H9 (cell line): ENCODE results near the gene HBP1. TPM values are rescaled to one million over a fixed set of nuclear protein-coding genes. Genes with fewer than 3 reads are reported as not detected.
"Not testable (repeated sequence)": the region's sequence is repeated elsewhere in the genome, so short reads cannot be mapped to it uniquely, and the experiment has no call there.

Experiments
- DNase-seq: peaks from one replicate; pipeline ENCODE4 v3.0.0-alpha.2; 2017
- H2AFZ ChIP-seq: one replicate; pipeline ENCODE4 v1.6.1; 2013; ENCODE audit warnings: mild to moderate bottlenecking, low read length, control low read depth, moderate library complexity
- H2AK5ac ChIP-seq: 2 replicates; pipeline ENCODE4 v1.6.1; 2013; ENCODE audit warnings: low read length, control low read depth, mixed read lengths; ENCODE audit not compliant: insufficient read length
- H2BK120ac ChIP-seq: one replicate; pipeline ENCODE4 v1.6.1; 2013; ENCODE audit warnings: low read depth, mild to moderate bottlenecking, low read length, control low read depth, inconsistent platforms; ENCODE audit not compliant: poor library complexity, severe bottlenecking
- H2BK12ac ChIP-seq: 2 replicates; pipeline ENCODE4 v1.6.1; 2013; ENCODE audit warnings: low read length, control low read depth, mixed read lengths, low read depth; ENCODE audit not compliant: insufficient read length
- H2BK15ac ChIP-seq: 2 replicates; pipeline ENCODE4 v1.6.1; 2013; ENCODE audit warnings: low read depth, low read length, control low read depth
- H2BK20ac ChIP-seq: one replicate; pipeline ENCODE4 v1.6.1; 2013; ENCODE audit warnings: low read depth, mild to moderate bottlenecking, low read length, control low read depth, inconsistent platforms; ENCODE audit not compliant: poor library complexity, severe bottlenecking
- H2BK5ac ChIP-seq: 2 replicates; pipeline ENCODE4 v1.6.1; 2013; ENCODE audit warnings: low read length, control low read depth, mixed read lengths; ENCODE audit not compliant: insufficient read length
- H3K14ac ChIP-seq: 2 replicates; pipeline ENCODE4 v1.6.1; 2013; ENCODE audit warnings: low read length, control low read depth; ENCODE audit not compliant: insufficient read depth
- H3K18ac ChIP-seq: 2 replicates; pipeline ENCODE4 v1.6.1; 2013; ENCODE audit warnings: low read depth, mild to moderate bottlenecking, mixed read lengths, low read length, control low read depth; ENCODE audit not compliant: insufficient read length
- H3K23ac ChIP-seq: 2 replicates; pipeline ENCODE4 v1.6.1; 2013; ENCODE audit warnings: low read length, control low read depth, mixed read lengths, low read depth; ENCODE audit not compliant: insufficient read length
- H3K23me2 ChIP-seq: 2 replicates; pipeline ENCODE4 v1.6.1; 2013; ENCODE audit warnings: low read depth, mild to moderate bottlenecking, mixed read lengths, low read length, control low read depth; ENCODE audit not compliant: insufficient read length, poor library complexity, severe bottlenecking
- H3K27ac ChIP-seq: 2 replicates; pipeline ENCODE4 v1.5.1; 2013; ENCODE audit warnings: low read length, control low read depth, mixed read lengths, low read depth; ENCODE audit not compliant: insufficient read length
- H3K27me3 ChIP-seq: 2 replicates; pipeline ENCODE4 v1.6.1; 2013; ENCODE audit warnings: low read length, control low read depth, inconsistent platforms; ENCODE audit not compliant: insufficient read depth
- H3K4ac ChIP-seq: 2 replicates; pipeline ENCODE4 v1.6.1; 2013; ENCODE audit warnings: low read depth, mild to moderate bottlenecking, control low read depth, inconsistent platforms, low read length, moderate library complexity
- H3K4me1 ChIP-seq: 2 replicates; pipeline ENCODE4 v1.6.1; 2013; ENCODE audit warnings: low read length, control low read depth, inconsistent platforms; ENCODE audit not compliant: insufficient read depth
- H3K4me2 ChIP-seq: 2 replicates; pipeline ENCODE4 v1.6.1; 2013; ENCODE audit warnings: low read length, control low read depth, mixed read lengths; ENCODE audit not compliant: insufficient read length, insufficient read depth
- H3K56ac ChIP-seq: 2 replicates; pipeline ENCODE4 v1.6.1; 2013; ENCODE audit warnings: low read depth, mild to moderate bottlenecking, mixed read lengths, low read length, control low read depth; ENCODE audit not compliant: insufficient read length
- H3K79me1 ChIP-seq: 2 replicates; pipeline ENCODE4 v1.6.1; 2013; ENCODE audit warnings: low read depth, mild to moderate bottlenecking, moderate library complexity, low read length, control low read depth, inconsistent platforms; ENCODE audit not compliant: insufficient read depth, poor library complexity, severe bottlenecking
- H3K79me2 ChIP-seq: 2 replicates; pipeline ENCODE4 v1.6.1; 2013; ENCODE audit warnings: low read length, control low read depth, inconsistent platforms; ENCODE audit not compliant: insufficient read depth
- H3K9ac ChIP-seq: 2 replicates; pipeline ENCODE4 v1.6.1; 2013; ENCODE audit warnings: low read length, control low read depth, mixed read lengths; ENCODE audit not compliant: insufficient read length; ENCODE audit errors: extremely low read depth
- H3K9me3 ChIP-seq: one replicate; pipeline ENCODE4 v1.6.1; 2013; ENCODE audit warnings: low read depth, low read length, inconsistent platforms; ENCODE audit not compliant: control insufficient read depth
- H3T11ph ChIP-seq: one replicate; pipeline ENCODE4 v1.6.1; 2013; ENCODE audit warnings: mild to moderate bottlenecking, low read length, control low read depth, inconsistent platforms
- H4K20me1 ChIP-seq: one replicate; pipeline ENCODE4 v1.6.1; 2013; ENCODE audit not compliant: control insufficient read depth, insufficient read length, insufficient read depth
- H4K5ac ChIP-seq: 2 replicates; pipeline ENCODE4 v1.6.1; 2013; ENCODE audit warnings: low read depth, mild to moderate bottlenecking, mixed read lengths, low read length, control low read depth; ENCODE audit not compliant: insufficient read length
- H4K8ac ChIP-seq: replicated peaks from 2 replicates; pipeline ENCODE4 v1.6.1; 2013; ENCODE audit warnings: low read length, control low read depth, mixed read lengths, low read depth; ENCODE audit not compliant: insufficient read length
- H4K91ac ChIP-seq: 2 replicates; pipeline ENCODE4 v1.6.1; 2013; ENCODE audit warnings: low read depth, mild to moderate bottlenecking, moderate library complexity, mixed read lengths, low read length, control low read depth; ENCODE audit not compliant: insufficient read length
- H3K27ac Mint-ChIP-seq, 3 experiments: 2 replicates in 2 of 3; 3 replicates in 1 of 3; pipeline ENCODE4 v1.8.0; 2020 to 2021; ENCODE audit warnings: mixed read lengths in 3 of 3, mild to moderate bottlenecking in 1 of 3, moderate library complexity in 1 of 3
- H3K27me3 Mint-ChIP-seq: 2 replicates; pipeline ENCODE4 v1.8.0; 2021; ENCODE audit warnings: low read depth, mild to moderate bottlenecking, moderate library complexity, mixed read lengths
- H3K36me3 Mint-ChIP-seq, 3 experiments: 2 replicates in 2 of 3; 3 replicates in 1 of 3; pipeline ENCODE4 v1.8.0; 2020 to 2021; ENCODE audit warnings: low read depth in 3 of 3, mixed read lengths in 3 of 3; ENCODE audit not compliant: insufficient read depth in 1 of 3
- H3K4me1 Mint-ChIP-seq, 2 experiments: 2 replicates each; pipeline ENCODE4 v1.8.0; 2020; ENCODE audit warnings: mixed read lengths in 2 of 2
- H3K4me3 Mint-ChIP-seq, 2 experiments: 2 replicates in 1 of 2; 3 replicates in 1 of 2; pipeline ENCODE4 v1.8.0; 2020 to 2021; ENCODE audit warnings: mild to moderate bottlenecking in 2 of 2, mixed read lengths in 2 of 2, moderate library complexity in 1 of 2
- H3K9me3 Mint-ChIP-seq, 2 experiments: 2 replicates in 1 of 2; 3 replicates in 1 of 2; pipeline ENCODE4 v1.8.0; 2020; ENCODE audit warnings: mild to moderate bottlenecking in 2 of 2, mixed read lengths in 2 of 2, moderate library complexity in 1 of 2
- CTCF ChIP-seq: fragments of 200-600 bp; sonication (generic); conservative IDR thresholded peaks from 3 replicates; pipeline ENCODE4 v1.8.0; 2021; ENCODE audit warnings: antibody characterized with exemption, mild to moderate bottlenecking
- WGBS: extraction: QIAGEN DNeasy Blood & Tissue Kit; methylation state at CpG from one replicate; pipeline ENCODE4 v1.1.7; 2013; ENCODE audit warnings: missing lambda C conversion rate, low lambda C conversion rate, mixed read lengths; ENCODE audit not compliant: insufficient read length; ENCODE audit errors: extremely low coverage; 5-methylcytosine and 5-hydroxymethylcytosine counted together
- total RNA-seq: library from RNA; stranded (reverse); gene quantifications from 2 replicates; pipeline ENCODE4 v1.2.1, GENCODE V29; 2021

The HBP1 gene
- total RNA-seq, 1 experiment from 2014 or later, result 27.6 TPM

- Histone ChIP-seq H3K9me3 (no peaks in the 10 kb centered on the region), H2AK5ac (no peak overlapping the region), H3K4me2 (no peak overlapping the region), H4K91ac (no peak overlapping the region), H2BK5ac (no peak overlapping the region), H4K5ac (no peak overlapping the region), H3K79me1 (no peaks in the 10 kb centered on the region), H4K20me1 (no peaks in the 10 kb centered on the region), H4K8ac (no peak overlapping the region), H3K27ac (no peak overlapping the region), H3K14ac (no peak overlapping the region), H3K18ac (no peak overlapping the region), H3K27me3 (no peaks in the 10 kb centered on the region), H2BK120ac (no peak overlapping the region), H3K4ac (no peak overlapping the region), H2BK20ac (no peak overlapping the region), H3K4me1 (no peaks in the 10 kb centered on the region), H3K79me2 (no peaks in the 10 kb centered on the region), H3K23ac (no peak overlapping the region), H3K23me2 (no peaks in the 10 kb centered on the region), H2AFZ (no peak overlapping the region), H3T11ph (no peak overlapping the region), H3K56ac (no peak overlapping the region), H2BK15ac (no peak overlapping the region), H2BK12ac (no peak overlapping the region), H3K9ac (no peak overlapping the region)
- peaks cover 0 to 19% (median 2%) of the 10 kb centered on the region in 3 experiments; a peak in 4 of 7 replicates for H3K36me3 Mint-ChIP-seq
- H3K27ac Mint-ChIP-seq, result no peak overlapping the region
- no peak for DNase-seq
- no CpG with 5 or more reads among the region's 7 CpGs for WGBS
- no peak for TF ChIP-seq CTCF
- H3K9me3 Mint-ChIP-seq, result peaks cover 7 to 10% of the 10 kb centered on the region in 2 experiments; a peak in 4 of 5 replicates
- H3K4me1 Mint-ChIP-seq, result peaks cover 4% of the 10 kb centered on the region in 2 experiments
- no peak overlapping the region for H3K4me3 Mint-ChIP-seq
- H3K27me3 Mint-ChIP-seq, result no peaks in the 10 kb centered on the region
Measured at GRCh38 chr7:107138696-107139420, 29.9 kb upstream of the HBP1 start.

GRCh38 chr7:107143875-107144274, 24.9 kb upstream of the HBP1 start:
- H3K23ac ChIP-seq, H3K9ac ChIP-seq, H3K36me3 Mint-ChIP-seq, H3K27ac ChIP-seq, H4K20me1 ChIP-seq, H3K79me1 ChIP-seq, H2BK120ac ChIP-seq, H3K79me2 ChIP-seq, H3K18ac ChIP-seq, H3K4me2 ChIP-seq, H2BK20ac ChIP-seq, H3K14ac ChIP-seq, H3K27me3 ChIP-seq, H3K56ac ChIP-seq, H3K4ac ChIP-seq, H3K9me3 Mint-ChIP-seq, H4K5ac ChIP-seq, H2AFZ ChIP-seq, H2BK12ac ChIP-seq, H3K9me3 ChIP-seq, DNase-seq, H3K4me3 Mint-ChIP-seq, H3K27me3 Mint-ChIP-seq, H2BK15ac ChIP-seq, H4K8ac ChIP-seq, H2AK5ac ChIP-seq, H4K91ac ChIP-seq, H3K23me2 ChIP-seq, H3T11ph ChIP-seq, H2BK5ac ChIP-seq, H3K4me1 ChIP-seq: not testable (repeated sequence)
- WGBS, result no CpG with 5 or more reads among the region's 5 CpGs
- Mint-ChIP-seq H3K27ac (peak overlapping the region in 1 of 3 experiments; percentile 52; a peak in 1 of 7 replicates), H3K4me1 (peaks cover 21 to 22% of the 10 kb centered on the region in 2 experiments)
